Measurements from ENCODE around the gene ATP8A1.
"Not testable (repeated sequence)": the region's sequence is repeated elsewhere in the genome, so short reads cannot be mapped to it uniquely, and the experiment has no call there.

ATP8A1 gene

GRCh38 chr4:42702895-42703294 is 46.0 kb upstream of the ATP8A1 start:
- H3K4me2 ChIP-seq (ENCODE audit: low read length): no peak overlapping the region
- no peaks in the 10 kb centered on the region for H3K9me2 ChIP-seq (replicated peaks; ENCODE audit: control insufficient read depth, low read length)
- no peaks in the 10 kb centered on the region for H3F3A ChIP-seq (ENCODE audit: control insufficient read depth, insufficient read depth)
- TF ChIP-seq CTCF (IDR thresholded peaks at IDR 0.05; ENCODE audit: low read depth, low read length, poor library complexity, severe bottlenecking): no peak
- TF ChIP-seq EZH2phosphoT487 (IDR thresholded peaks at IDR 0.05; ENCODE audit: borderline replicate concordance, low read length): no peak
- H3K36me3 ChIP-seq (ENCODE audit: control insufficient read depth, low read length): no peaks in the 10 kb centered on the region
- no peaks in the 10 kb centered on the region for H4K20me1 ChIP-seq (ENCODE audit: control insufficient read depth, insufficient read depth, low read depth, low read length)
- H3K4me3 ChIP-seq (ENCODE audit: low read length): no peak overlapping the region
- no peaks in the 10 kb centered on the region for H3K9me3 ChIP-seq (ENCODE audit: control insufficient read depth, insufficient read depth, low read length)
- no peaks in the 10 kb centered on the region for H3K79me2 ChIP-seq (ENCODE audit: control insufficient read depth, low read length)
- H3K27me3 ChIP-seq (ENCODE audit: control insufficient read depth, low read length): no peaks in the 10 kb centered on the region
- H3K4me1 ChIP-seq (ENCODE audit: control insufficient read depth, low read length): no peaks in the 10 kb centered on the region
- no peak overlapping the region for H3K27ac ChIP-seq (ENCODE audit: low read depth, low read length)

DNA sequence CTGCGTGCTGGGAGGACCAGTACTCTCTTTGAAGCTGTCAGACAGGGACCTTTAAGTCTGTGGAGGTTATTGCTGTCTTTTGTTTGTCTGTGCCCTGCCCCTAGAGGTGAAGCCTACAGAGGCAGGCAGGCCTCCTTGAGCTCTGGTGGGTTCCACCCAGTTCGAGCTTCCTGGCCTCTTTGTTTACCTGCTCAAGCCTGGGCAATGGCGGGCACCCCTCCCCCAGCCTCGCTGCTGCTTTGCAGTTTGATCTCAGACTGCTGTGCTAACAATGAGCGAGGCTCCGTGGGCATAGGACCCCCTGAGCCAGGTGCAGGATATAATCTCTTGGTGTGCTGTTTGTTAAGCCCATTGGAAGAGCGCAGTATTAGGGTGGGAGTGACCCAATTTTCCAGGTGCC is 44.9 kb upstream of the ATP8A1 start:
- H3K9me3 ChIP-seq (ENCODE audit: control insufficient read depth, insufficient read depth, low read length); H3K79me2 ChIP-seq (ENCODE audit: control insufficient read depth, low read length); H3K27me3 ChIP-seq (ENCODE audit: control insufficient read depth, low read length); H3K4me1 ChIP-seq (ENCODE audit: control insufficient read depth, low read length); H3K9me2 ChIP-seq (replicated peaks; ENCODE audit: control insufficient read depth, low read length); H3F3A ChIP-seq (ENCODE audit: control insufficient read depth, insufficient read depth); H3K4me2 ChIP-seq (ENCODE audit: low read length); H4K20me1 ChIP-seq (ENCODE audit: control insufficient read depth, insufficient read depth, low read depth, low read length); H3K36me3 ChIP-seq (ENCODE audit: control insufficient read depth, low read length); H3K4me3 ChIP-seq (ENCODE audit: low read length); H3K27ac ChIP-seq (ENCODE audit: low read depth, low read length): not testable (repeated sequence)

- no peaks in the 10 kb centered on the region for H3K79me2 ChIP-seq (ENCODE audit: control insufficient read depth, low read length)
- TF ChIP-seq EZH2phosphoT487 (IDR thresholded peaks at IDR 0.05; ENCODE audit: borderline replicate concordance, low read length) (no peak), CTCF (IDR thresholded peaks at IDR 0.05; ENCODE audit: low read depth, low read length, poor library complexity, severe bottlenecking) (no peak)
These were observed 33.6 kb upstream of the ATP8A1 start for GRCh38 chr4:42690537-42690936.

DNA sequence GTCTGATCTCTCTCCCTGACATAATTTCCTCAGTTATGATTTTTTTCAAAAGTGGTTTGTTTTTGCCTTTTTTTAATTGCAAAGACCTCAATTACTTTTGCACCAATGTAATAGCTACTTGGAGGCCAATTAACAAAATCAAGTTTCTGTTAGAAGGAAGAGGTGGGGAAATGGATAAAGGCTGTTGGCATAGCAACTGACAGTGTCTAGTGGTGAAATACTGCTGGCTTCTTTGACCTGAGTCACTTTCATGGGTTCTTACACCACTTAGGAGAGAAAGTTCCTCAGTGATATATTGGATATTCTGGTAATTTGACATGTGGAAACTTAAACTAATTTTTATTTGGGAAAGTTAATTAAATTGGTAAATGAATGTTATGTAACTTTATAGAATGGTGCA is 26.5 kb upstream of the ATP8A1 start:
- Histone ChIP-seq H3K79me2 (ENCODE audit: control insufficient read depth, low read length) (no peaks in the 10 kb centered on the region), H3K4me3 (ENCODE audit: low read length) (no peak overlapping the region), H3K9me3 (ENCODE audit: control insufficient read depth, insufficient read depth, low read length) (no peaks in the 10 kb centered on the region), H3K4me2 (ENCODE audit: low read length) (no peak overlapping the region), H3K4me1 (ENCODE audit: control insufficient read depth, low read length) (peaks cover 24% of the 10 kb centered on the region), H3F3A (ENCODE audit: control insufficient read depth, insufficient read depth) (no peaks in the 10 kb centered on the region), H3K27me3 (ENCODE audit: control insufficient read depth, low read length) (no peaks in the 10 kb centered on the region), H3K36me3 (ENCODE audit: control insufficient read depth, low read length) (peaks cover 7% of the 10 kb centered on the region), H3K27ac (ENCODE audit: low read depth, low read length) (no peak overlapping the region), H3K9me2 (replicated peaks; ENCODE audit: control insufficient read depth, low read length) (no peaks in the 10 kb centered on the region), H4K20me1 (ENCODE audit: control insufficient read depth, insufficient read depth, low read depth, low read length) (no peaks in the 10 kb centered on the region)
- TF ChIP-seq EZH2phosphoT487 (IDR thresholded peaks at IDR 0.05; ENCODE audit: borderline replicate concordance, low read length) (no peak), CTCF (IDR thresholded peaks at IDR 0.05; ENCODE audit: low read depth, low read length, poor library complexity, severe bottlenecking) (no peak)

More at GRCh38 chr4:42690537-42690936, 33.6 kb upstream of the ATP8A1 start:
- no peaks in the 10 kb centered on the region for H3K4me1 ChIP-seq (ENCODE audit: control insufficient read depth, low read length)
- H3K9me3 ChIP-seq (ENCODE audit: control insufficient read depth, insufficient read depth, low read length): no peaks in the 10 kb centered on the region
- no peaks in the 10 kb centered on the region for H3K36me3 ChIP-seq (ENCODE audit: control insufficient read depth, low read length)
- no peaks in the 10 kb centered on the region for H4K20me1 ChIP-seq (ENCODE audit: control insufficient read depth, insufficient read depth, low read depth, low read length)
- H3K27ac ChIP-seq (ENCODE audit: low read depth, low read length): no peak overlapping the region
- H3K9me2 ChIP-seq (replicated peaks; ENCODE audit: control insufficient read depth, low read length): no peaks in the 10 kb centered on the region
- no peak overlapping the region for H3K4me3 ChIP-seq (ENCODE audit: low read length)
- H3K4me2 ChIP-seq (ENCODE audit: low read length): no peak overlapping the region
- H3F3A ChIP-seq (ENCODE audit: control insufficient read depth, insufficient read depth): no peaks in the 10 kb centered on the region
- H3K27me3 ChIP-seq (ENCODE audit: control insufficient read depth, low read length): no peaks in the 10 kb centered on the region
